Activated naive CD8-positive, alpha-beta T cell treated with anti-CD3 and anti-CD28 coated beads, Interleukin-2, amount 50 U/mL, for 16 hours (primary cell): ENCODE results near the gene MAGEA9B.
"Not testable (repeated sequence)": the region's sequence is repeated elsewhere in the genome, so short reads cannot be mapped to it uniquely, and the experiment has no call there.

ENCODE experiments used
- DNase-seq: peaks from one replicate; pipeline ENCODE4 v3.0.0-alpha.2; 2020; ENCODE audit warnings: low read depth, low spot score

MAGEA9B gene, protein sequence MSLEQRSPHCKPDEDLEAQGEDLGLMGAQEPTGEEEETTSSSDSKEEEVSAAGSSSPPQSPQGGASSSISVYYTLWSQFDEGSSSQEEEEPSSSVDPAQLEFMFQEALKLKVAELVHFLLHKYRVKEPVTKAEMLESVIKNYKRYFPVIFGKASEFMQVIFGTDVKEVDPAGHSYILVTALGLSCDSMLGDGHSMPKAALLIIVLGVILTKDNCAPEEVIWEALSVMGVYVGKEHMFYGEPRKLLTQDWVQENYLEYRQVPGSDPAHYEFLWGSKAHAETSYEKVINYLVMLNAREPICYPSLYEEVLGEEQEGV

DNA sequence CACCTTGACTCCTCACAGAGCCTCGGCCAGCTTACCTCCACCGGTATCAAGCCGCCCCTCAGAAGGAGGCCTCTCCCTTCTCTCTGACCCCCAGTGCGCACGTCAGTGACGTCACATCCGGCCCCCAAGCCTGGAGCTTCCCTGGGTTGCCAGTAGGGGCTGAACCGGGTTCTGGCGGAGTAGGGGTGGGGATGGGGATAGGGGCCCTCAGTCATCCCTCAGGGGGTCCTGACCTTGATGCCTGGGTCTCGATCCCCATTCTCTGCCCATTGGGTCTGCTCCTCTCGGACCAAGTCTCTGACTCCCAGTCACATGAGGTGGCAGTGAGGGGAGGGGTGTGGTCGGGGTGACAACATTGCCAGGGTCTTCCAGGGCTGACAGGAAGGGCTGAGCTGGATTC, at the start of gene MAGEA9B:
MAGEA9B (minus strand) TSS at position 101 of the 400 bp plus-strand sequence. CDS start 4,280 bp downstream, outside the sequence.
- DNase-seq, result not testable (repeated sequence)

DNA sequence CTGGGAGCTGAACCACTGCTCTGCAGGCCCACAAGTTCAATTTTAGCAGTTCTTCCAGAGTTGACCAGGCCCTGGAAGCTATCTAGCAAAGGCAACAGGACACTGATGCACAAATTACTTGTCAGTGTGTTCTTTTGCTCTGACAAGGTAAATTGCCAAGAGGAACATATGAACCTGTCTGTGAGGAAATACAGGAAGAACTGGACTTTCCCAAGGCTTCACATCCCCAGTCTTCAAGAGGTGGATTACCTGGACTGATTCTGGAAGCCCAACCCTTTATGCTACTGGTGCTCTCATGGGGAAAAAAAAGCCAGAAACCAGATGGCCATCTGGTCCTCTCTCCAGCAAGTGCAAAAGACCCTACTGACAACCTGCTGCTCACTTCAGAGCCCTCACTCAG, 46.3 kb upstream of the MAGEA9B start:
- DNase-seq, result no peak

DNA sequence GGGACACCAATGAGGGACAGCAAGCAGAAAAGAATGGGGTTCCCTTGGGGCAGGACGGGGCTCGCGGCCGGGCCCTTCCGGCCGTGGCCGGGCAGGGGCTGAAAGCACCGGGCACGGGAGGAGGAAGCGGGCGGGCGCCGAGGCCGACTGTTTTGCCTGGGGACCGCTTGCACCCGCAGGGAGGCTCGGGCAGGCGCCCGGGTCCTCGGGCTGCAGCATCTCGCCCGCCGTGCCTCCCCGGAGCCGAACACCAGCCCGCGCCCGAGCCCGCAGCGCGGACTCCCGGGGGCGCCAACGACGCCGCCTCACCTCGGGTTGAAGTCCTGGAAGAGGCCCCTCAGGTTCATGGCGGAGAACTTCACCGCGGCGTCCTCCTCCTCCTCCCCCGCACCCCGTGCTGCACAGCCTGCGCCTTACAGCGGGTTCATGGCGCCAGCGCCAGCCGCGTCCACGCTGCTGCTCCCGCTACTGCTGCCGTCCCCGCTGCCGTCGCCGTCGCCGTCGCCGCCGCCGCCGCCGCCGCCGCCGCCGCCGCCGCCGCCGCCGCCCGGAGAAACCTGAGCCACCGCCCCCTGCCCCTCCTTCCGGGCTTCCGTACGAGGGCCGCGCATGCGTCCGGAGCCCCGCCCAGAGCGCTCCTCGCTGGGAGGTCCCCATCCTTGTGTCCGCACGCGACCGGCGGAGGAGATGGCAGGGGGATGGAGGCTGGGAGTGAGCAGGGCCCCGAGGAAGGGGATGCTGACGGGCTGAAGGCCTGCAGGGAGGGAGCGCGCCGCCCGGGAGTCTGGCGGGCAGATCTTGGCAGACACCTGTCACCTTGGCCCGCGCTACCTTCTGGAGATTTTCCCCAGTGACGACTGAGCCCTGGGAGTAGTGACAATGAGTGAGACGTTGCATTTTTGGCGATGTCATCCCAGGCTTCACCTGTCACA, 44.2 kb upstream of the MAGEA9B start, which contains the start of gene TMEM185A:
TMEM185A (minus strand) TSS at position 559 of the 932 bp plus-strand sequence; CDS start at position 347, 212 bp downstream.
- peak; percentile 55 for DNase-seq

DNA sequence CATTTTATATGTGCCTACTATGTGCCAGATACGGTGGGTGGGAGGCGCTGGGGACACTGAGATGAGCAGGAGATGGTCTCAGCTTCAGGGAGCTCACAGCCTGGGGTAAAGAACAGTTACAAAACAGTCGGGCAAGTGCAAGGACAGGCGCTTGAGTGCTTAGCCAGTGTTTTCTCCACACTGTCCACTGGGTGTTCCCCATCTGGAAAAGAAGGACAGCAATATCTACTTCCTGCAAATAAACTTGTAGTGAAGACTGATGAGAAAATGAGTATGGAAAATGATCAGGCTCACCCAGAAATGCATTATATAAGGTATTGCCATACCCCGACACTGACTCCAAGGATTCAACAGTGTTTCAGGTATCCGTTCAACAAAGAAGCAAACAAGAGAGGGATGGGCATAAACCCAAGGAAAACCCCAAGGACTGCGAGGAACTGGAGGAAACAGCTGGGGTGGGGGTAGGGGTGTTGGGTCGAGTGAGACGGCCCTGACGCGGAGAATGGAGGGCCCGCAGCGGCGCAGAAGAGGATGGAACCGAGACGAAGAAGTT, 43.5 kb upstream of the MAGEA9B start:
- no peak for DNase-seq

DNA sequence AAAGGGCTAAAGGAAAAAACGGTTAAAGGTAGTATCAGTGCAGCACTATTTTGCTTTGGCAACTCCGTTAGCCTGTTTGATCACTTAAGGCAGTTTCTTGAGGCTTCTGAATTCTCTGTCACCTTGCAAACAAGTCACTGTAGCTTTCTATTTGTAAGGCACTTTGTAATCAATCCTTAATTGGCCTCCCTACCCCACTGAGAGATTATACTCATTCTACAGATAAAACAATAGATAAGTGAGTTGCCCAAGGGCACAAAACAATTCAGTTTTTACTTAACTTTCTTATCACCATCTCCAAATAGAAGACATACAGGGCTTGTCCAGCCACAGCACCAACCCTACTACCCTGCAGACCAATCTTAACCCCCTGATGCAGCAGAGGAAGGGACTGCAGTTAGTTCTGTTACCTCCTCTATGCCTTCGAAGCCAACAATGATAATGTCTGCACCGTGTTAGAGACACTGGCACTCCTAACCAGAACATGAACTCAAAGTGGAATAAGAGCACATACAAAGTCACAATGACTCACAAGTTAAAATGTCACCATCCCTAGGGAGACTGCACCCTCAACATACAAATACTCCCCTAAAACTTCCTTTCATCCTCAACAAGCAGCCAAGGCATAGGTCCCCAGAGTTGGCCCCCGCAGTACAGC, 42.6 kb upstream of the MAGEA9B start:
- no peak for DNase-seq

DNA sequence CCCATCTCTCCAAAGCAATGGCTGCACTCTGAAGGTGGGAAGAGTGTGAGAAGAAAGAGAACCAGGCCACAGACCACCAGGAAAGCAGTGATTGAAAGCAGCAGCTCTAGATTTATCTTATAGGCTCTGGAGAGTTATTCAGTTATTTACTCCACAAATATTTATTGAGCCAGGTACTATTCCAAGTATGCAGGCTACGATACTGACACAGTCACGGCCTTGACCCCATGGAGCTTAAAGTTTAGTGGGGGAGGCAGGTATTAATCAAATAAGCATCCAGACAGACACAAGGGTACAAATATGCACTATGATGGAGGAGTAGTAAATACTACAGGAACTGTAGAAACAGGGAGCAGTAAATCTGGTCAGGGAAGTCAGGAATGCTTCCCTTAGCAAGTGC, 41.5 kb upstream of the MAGEA9B start:
- no peak for DNase-seq

DNA sequence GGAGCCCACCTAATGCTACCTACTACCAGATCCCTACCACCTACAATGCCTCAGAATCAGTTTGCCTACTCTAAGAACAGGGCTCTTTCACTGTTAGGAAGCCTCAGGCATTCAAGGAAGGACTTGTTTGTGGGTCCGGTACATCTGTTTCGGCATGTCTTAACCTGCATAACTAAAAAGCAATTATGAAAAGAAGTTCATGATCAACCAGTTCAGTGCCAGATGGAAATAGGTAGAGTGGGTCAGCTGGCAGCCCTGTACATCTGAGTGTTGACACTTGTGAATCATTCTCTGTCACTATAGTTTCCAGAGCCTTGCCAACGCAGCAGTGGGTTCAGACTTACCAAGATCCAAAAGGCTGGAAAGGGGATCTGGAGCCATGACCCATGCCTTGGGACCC, 41.0 kb upstream of the MAGEA9B start:
- no peak for DNase-seq

DNA sequence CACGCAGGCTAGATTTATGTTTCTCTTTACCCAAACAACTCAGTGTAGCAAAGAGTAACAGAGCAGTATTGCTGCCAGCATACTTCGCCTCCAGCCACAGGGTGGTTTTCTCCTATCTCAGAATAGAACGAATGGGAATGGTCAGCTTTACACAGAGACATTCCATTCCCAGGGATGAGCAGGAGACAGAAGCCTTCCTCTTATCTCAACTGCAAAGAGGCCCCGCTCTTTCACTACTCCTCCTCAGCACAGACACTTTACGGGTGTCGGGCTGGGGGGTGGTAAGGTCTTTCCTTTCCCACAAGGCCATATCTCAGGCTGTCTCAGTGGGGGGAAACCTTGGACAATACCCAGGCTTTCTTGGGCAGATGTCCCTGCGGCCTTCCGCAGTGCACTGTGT, 39.6 kb upstream of the MAGEA9B start:
- not testable (repeated sequence) for DNase-seq

DNA sequence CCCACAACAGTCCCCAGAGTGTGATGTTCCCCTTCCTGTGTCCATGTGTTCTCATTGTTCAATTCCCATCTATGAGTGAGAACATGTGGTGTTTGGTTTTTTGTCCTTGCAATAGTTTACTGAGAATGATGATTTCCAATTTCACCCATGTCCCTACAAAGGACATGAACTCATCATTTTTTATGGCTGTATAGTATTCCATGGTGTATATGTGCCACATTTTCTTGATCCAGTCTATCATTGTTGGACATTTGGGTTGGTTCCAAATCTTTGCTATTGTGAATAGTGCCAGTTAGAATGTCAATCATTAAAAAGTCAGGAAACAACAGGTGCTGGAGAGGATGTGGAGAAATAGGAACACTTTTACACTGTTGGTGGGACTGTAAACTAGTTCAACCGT, 32.4 kb upstream of the MAGEA9B start:
- not testable (repeated sequence) for DNase-seq

DNA sequence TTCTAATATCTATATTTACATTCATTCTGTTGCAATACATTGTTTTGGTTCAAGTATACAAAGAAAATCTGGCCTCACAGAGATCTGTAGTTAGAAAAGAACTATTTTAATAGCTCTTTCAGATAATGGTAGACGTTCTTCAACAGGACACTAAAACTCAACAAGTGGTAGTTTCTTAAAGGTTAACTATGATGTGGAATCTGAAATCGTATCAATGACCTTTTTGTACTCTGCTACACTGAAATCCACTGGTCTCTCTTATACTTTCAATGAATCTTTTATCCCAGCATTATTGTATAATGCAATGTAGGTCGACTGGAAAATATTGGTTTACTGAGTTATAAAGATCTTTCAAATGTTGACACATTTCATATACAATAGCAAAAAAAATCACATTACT, 31.6 kb upstream of the MAGEA9B start:
- DNase-seq, result no peak

DNA sequence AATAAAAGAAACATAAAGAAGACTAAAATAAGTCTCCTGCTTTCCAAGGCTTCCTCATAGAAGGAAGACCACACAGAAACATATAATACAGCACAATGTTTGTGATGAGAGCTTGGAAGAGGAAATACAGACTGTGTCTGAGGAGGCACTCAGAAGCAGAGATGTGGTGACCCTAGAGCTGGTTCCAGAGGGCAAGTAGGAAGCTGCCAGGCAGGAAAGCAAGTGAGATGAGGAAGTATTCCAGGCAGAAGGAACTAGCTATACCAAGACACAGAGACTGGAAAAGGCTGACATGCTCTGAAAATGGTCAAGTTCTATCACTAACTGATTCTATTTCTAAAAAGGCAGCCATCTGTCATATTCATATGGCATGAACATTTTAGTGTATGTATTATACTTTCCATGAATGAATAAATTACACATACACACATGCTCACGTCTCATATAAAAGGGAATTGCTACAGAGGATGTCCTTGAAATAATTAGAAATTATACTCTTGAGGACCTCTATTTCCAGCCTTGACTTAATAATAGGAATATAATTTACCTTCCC, 24.4 kb upstream of the MAGEA9B start:
- DNase-seq, result no peak

DNA sequence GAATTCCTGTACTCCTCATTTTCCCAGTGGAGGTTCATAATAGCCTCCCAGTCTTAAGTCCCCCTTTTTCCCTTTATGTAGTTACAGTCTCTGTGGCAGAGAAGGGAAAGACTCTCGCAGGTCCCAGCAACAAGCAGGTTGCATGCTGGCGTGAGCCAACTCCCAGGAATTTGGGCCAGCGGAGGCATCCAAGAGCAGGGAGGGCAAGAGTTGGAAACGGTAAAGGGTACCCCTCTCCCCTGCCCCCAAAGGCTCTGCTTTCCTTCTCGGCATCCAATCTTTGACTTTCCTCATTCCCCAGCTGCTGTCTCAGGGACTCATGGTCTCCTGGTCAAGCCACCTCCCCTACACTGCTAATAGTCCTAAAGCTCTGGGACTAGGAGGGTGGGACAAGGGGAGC, 23.3 kb upstream of the MAGEA9B start:
- DNase-seq, result no peak

DNA sequence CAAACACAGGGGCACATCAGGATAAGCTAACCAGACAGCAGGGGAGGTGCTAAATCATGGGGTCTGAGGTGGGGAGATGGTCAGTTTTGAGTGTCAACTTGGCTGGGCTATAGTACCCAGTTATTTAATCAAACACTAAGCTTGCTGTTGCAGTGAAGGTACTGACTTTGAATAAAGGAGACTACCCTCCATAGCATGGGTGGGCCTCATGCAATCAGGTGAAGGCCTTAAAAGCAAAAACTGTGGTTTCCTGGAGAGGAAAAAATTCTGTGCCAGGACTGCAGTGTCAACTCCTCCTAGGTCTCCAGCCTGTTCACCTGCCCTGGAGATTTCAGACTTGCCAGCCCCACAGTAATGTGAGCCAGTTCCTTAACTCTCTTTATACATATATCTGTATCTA, 20.4 kb upstream of the MAGEA9B start:
- no peak for DNase-seq

DNA sequence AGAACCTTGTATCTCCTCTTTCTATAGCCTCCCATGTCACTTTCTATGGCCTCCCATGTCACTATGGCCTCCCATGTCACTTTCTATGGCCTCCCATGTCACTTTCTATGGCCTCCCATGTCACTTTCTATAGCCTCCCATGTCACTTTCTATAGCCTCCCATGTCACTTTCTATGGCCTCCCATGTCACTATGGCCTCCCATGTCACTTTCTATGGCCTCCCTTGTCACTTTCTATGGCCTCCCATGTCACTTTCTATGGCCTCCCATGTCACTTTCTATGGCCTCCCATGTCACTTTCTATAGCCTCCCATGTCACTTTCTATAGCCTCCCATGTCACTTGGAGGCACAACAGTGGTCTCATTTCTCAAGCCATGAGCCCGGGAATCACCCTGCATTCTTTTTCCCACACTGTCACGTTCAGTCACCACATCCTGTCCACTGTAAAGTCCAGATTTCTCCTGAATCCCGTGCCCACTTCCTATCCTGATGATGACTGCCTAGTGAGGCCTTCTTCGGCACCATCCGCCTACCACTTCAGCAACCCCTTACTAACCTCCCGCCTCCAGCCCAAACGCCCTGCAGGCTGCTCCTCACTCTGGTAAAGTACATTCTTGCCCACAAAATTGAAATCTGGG, 18.1 kb upstream of the MAGEA9B start:
- DNase-seq, result not testable (repeated sequence)

DNA sequence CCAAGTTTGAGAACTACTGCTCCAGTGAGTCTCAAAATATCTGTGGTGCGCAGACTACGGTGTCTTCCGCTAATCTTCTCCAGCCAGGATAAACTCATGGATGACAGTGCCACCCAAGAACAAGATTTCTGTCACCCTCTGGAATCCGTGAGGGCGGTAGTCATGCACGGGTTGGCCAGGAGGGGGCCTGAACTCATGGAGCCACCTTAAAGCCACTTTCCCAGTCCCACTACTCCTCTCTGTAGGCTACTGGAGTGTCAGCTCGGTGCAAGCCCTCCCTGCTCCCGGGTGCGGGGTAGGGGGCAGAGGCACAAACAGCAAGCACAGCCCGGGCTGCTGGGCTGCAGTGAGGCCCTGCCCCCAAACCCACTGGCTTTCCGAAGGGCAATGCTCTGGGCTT, 11.3 kb upstream of the MAGEA9B start:
- DNase-seq, result not testable (repeated sequence)

DNA sequence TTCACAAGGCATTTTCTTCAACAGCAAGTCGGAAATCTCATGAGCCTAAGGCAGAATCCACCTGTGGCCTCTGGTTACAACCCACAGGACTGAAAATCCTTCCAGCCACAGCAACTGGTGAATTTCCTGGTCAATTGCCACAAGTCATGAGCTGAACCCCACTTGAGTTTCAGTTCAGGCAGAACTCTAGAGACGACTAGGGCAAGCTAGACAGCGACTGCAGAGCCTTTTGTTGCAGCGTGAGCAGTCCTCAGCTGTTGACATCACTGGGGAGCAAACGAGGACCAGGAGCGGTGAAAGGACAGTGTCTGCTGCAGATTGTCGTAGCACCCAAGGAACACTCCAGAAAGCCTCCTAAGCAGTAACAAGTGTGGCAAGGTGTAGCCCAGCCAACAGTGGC, 8.7 kb upstream of the MAGEA9B start:
- not testable (repeated sequence) for DNase-seq

DNA sequence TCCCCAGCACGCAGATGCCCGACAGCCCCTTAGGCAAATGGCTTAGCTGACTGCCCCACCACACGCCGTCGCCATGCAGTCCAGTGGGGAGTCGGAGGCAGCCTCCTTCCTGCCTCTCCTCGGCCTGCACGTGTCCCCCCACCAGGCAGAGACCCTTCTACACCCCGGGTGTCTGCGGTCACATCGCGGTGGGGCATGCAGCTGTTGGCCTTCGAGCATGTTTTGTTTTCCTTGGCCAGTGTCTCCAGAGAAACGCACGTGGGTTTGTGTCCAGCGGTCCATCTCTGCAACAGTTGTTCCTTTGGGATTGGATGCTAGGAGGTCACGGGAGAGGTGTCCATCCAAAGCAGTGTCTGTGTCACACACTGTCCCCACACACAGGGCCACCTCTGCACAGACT, 8.0 kb upstream of the MAGEA9B start, which contains the start of gene HSFX2:
HSFX2 (minus strand) TSS at position 101 of the 400 bp plus-strand sequence. CDS start 614 bp downstream, outside the sequence.
- not testable (repeated sequence) for DNase-seq

DNA sequence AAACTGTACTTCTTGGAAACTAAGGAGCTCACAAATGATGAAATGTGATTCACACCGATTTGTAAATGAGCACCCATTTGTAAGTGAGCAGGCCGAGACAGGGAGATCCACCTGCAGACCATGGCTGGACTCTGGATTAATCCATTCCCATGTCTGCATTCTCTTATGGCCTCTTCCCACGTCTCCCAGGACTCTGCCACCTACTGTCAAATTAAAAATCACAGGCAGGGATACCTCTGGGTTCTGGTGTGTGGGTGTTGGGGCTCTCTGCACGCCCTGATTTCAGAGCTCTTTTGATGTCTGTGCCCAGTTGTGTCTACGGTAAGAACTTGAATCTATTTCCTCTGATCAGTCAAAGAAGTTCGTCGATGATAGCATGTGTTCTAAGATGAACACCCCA, 3.7 kb upstream of the MAGEA9B start:
- not testable (repeated sequence) for DNase-seq

DNA sequence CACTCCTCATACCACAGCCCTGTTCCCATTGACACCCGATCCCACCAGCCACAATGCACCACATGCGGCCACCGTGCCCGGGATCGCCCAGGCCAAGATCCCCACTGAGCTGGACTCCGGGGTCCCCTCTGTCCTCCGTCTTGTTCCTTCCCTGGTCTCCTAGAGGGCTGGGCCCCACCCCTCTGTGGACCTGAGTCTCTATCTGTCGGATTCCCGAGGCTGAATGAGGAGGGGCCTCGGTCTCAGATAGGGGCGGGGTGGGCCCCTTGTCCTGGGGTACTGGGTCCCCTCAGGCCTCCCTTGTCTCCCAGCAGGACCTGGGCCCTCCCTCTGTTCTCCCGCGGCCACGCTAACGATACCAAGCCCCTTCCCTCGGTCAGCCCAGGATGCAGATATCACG, 1.6 kb downstream of the MAGEA9B start:
- DNase-seq, result not testable (repeated sequence)

DNA sequence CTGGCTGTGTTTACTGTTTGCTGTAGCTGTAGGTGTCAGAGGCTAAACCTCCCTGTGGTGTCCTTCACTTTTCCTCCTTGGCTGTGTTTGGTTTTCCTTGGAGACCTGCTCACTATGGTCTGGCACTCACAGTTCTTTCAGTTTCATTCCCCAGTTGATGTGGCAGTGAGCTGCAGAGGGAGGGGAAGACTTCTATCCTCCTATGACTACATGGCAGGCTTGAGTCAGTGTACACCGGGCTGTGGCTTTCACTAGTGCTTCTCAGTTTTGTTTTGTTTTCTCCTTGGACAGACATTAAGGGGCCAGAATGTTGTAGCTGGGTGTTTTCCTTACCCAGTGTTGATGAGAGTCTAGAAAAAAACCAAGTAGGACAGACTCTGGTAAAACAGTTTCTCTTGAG, 13.8 kb downstream of the MAGEA9B start:
- DNase-seq, result not testable (repeated sequence)

DNA sequence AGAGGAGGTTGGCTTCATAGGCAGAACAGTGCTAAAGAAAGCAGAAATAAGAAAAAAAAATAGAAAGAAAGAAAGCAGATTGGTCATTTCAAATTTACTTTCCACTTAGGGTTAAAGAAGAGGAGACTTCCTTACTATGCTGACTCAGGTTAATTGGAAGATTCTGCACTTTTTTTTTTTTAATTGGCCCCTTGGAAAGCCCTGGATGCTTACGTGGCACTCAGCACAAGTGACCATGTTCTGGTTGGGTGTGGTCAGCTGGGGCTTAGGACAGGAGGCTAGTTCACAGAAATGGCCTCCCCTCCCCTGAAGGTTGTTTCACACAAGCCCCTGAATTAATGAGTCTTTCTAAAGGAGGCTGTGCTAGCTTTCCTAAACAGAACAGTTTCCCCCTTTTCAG, 14.5 kb downstream of the MAGEA9B start:
- DNase-seq, result no peak
